Measurements from ENCODE around the gene CDKAL1. TPM values are rescaled to one million over a fixed set of nuclear protein-coding genes. Genes with fewer than 3 reads are reported as not detected.

CDKAL1 gene
- polyA plus RNA-seq, 2 of the 4 experiments (the other 2 are of a cell fraction): 4.7 to 8.3 TPM

DNA sequence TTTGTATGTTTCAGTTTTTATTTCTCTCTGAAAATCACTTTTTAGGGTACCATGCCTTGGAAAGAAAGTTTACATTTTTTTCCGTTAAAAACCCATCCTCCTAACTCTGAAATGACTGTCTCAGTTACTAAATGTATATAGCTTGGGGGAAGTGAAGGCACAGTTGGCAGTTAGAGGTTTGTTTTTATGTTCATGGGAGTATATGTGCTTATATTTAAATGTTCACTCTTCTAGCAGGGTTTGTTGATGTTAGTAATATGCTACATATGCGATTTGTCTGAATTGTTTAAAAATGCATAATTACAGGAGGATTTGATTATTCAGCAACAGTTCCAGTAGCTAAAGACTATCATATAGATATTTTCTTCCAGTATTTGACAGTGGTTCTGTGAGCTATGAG lies 31.1 kb downstream of the CDKAL1 start:
- no peak for FAIRE-seq
- ChIA-PET CTCF (interaction anchor here (4.6 kb wide), 1 partner anchor 1023 kb away, joined by 43 read pairs; no protein-coding TSS in a partner anchor), POLR2A (interaction anchor here (1.8 kb wide), 1 partner anchor 1028 kb away, joined by 5 read pairs; the partner anchor contains the start of gene SOX4)
- no peak for TF ChIP-seq EHF (CRISPR knock-in tag; IDR thresholded peaks at IDR 0.05)
- WGBS (ENCODE audit: missing lambda C conversion rate): 84% methylated on average over 2 of the region's 2 CpGs
- H3K4me2 ChIP-seq: no peak overlapping the region
- H3K27ac ChIP-seq: 0 out of 6 replicates have a peak overlapping the region, but pooled peaks of 1 of the 2 experiments have one; percentile 43
- H3K4me3 ChIP-seq: no peak overlapping the region
- no peaks in the 10 kb centered on the region for H3K9me3 ChIP-seq
- ATAC-seq: no peak
- peaks cover 8% of the 10 kb centered on the region for H3K4me1 ChIP-seq
- no peak for DNase-seq (ENCODE audit: low read depth in 1 of 2, low spot score in 1 of 2)

GRCh38 chr6:20566109-20566508 lies 31.9 kb downstream of the CDKAL1 start:
- ChIA-PET POLR2A (interaction anchor here (1.8 kb wide), 1 partner anchor 1027 kb away, joined by 5 read pairs; the partner anchor contains the start of gene SOX4), CTCF (interaction anchor here (4.6 kb wide), 1 partner anchor 1022 kb away, joined by 43 read pairs; no protein-coding TSS in a partner anchor)
- FAIRE-seq (no peak), DNase-seq (ENCODE audit: low read depth in 1 of 2, low spot score in 1 of 2) (no peak), ATAC-seq (no peak)
- Histone ChIP-seq H3K27ac (no peak overlapping the region), H3K4me3 (no peak overlapping the region), H3K4me1 (peaks cover 8% of the 10 kb centered on the region), H3K4me2 (no peak overlapping the region), H3K9me3 (no peaks in the 10 kb centered on the region)
- WGBS (ENCODE audit: missing lambda C conversion rate): 94% methylated on average over 3 of the region's 3 CpGs
- TF ChIP-seq ZC3H11A (IDR thresholded peaks at IDR 0.05): no peak
- TF ChIP-seq CHD4 (IDR thresholded peaks at IDR 0.05; ENCODE audit: borderline replicate concordance): no peak
- TF ChIP-seq, protein P1, sequence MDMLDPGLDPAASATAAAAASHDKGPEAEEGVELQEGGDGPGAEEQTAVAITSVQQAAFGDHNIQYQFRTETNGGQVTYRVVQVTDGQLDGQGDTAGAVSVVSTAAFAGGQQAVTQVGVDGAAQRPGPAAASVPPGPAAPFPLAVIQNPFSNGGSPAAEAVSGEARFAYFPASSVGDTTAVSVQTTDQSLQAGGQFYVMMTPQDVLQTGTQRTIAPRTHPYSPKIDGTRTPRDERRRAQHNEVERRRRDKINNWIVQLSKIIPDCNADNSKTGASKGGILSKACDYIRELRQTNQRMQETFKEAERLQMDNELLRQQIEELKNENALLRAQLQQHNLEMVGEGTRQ (IDR thresholded peaks at IDR 0.05): no peak
- TF ChIP-seq RFX5 (IDR thresholded peaks at IDR 0.05): no peak
- no peak for TF ChIP-seq JUN (IDR thresholded peaks at IDR 0.05)
- no peak for TF ChIP-seq REST (IDR thresholded peaks at IDR 0.05)
- TF ChIP-seq CEBPB (IDR thresholded peaks at IDR 0.05): no peak
- TF ChIP-seq RCOR1 (IDR thresholded peaks at IDR 0.05; ENCODE audit: low read depth, low read length): no peak
- no peak for TF ChIP-seq HOXB13 (CRISPR knock-in tag; IDR thresholded peaks at IDR 0.05; ENCODE audit: low read depth)
- no peak for TF ChIP-seq EP300 (IDR thresholded peaks at IDR 0.05)
- TF ChIP-seq ESRRA (IDR thresholded peaks at IDR 0.05; ENCODE audit: borderline replicate concordance, low read length): no peak
- TF ChIP-seq E2F6 (IDR thresholded peaks at IDR 0.05; ENCODE audit: borderline replicate concordance, low read depth): no peak
- TF ChIP-seq ZFP36 (IDR thresholded peaks at IDR 0.05; ENCODE audit: borderline replicate concordance, partially characterized antibody): no peak
- no peak for TF ChIP-seq MAFK (IDR thresholded peaks at IDR 0.05; ENCODE audit: partially characterized antibody)
- no peak for TF ChIP-seq FOXS1 (CRISPR knock-in tag; IDR thresholded peaks at IDR 0.05)

DNA sequence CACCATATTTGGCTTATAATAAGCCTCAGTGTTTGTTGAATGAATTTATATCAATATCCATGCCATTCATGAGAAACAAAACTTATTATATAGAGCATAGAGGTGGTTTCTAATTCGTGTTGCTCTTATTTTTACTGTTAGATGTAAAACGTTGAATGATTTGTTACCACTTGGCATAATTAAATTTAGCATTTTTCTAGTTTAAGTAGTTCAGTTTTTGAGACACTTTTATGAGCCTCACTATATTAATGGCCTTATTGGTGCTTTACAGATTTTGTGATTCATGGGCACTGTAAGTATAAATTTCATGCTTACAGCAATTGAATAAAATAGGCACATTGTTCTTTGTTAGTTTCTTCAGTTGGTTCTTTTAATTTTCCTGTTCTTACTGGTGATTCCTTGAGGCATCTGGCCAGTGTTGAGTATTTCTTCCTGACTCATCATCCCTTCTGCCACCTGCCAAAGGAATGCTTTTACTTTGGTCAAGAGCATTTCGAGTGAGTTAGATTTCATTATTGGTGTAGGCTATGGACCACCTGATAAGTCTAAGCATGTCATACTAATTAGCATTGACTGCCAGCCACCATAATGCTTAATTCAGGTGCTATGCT lies 34.8 kb downstream of the CDKAL1 start:
- no peaks in the 10 kb centered on the region for H3K9me3 ChIP-seq
- no peak overlapping the region for H3K4me2 ChIP-seq
- 75% methylated on average over 3 of the region's 3 CpGs for WGBS (ENCODE audit: missing lambda C conversion rate)
- peaks cover 14% of the 10 kb centered on the region for H3K4me1 ChIP-seq
- TF ChIP-seq EHMT2 (IDR thresholded peaks at IDR 0.05; ENCODE audit: low read depth) (no peak), EP300 (IDR thresholded peaks at IDR 0.05) (no peak), MAX (IDR thresholded peaks at IDR 0.05) (no peak), HEYL (CRISPR knock-in tag; IDR thresholded peaks at IDR 0.05) (no peak), HOXB5 (CRISPR knock-in tag; IDR thresholded peaks at IDR 0.05) (no peak)
- no peak for ATAC-seq
- CTCF ChIA-PET: no interaction called here
- no peak overlapping the region for H3K4me3 ChIP-seq
- POLR2A ChIA-PET: no interaction called here
- no peak for FAIRE-seq
- no peak overlapping the region for H3K27ac ChIP-seq
- no peak for DNase-seq (ENCODE audit: low read depth in 1 of 2, low spot score in 1 of 2)
